Smooth muscle cell (in vitro differentiated cells): ENCODE results near the gene DDC. TPM values are rescaled to one million over a fixed set of nuclear protein-coding genes. Genes with fewer than 3 reads are reported as not detected.

Source experiments
- DNase-seq: peaks from one replicate; lab custom pipeline; 2025; ENCODE audit not compliant: unreplicated experiment; lab: John Stamatoyannopoulos, UW
- H2AFZ ChIP-seq: fragments of 200-600 bp; sonication (generic); 2 replicates; pipeline ENCODE4 v1.6.0; 2016; ENCODE audit warnings: antibody characterized with exemption, low read depth, mild to moderate bottlenecking
- H3F3A ChIP-seq: fragments of 200-600 bp; sonication (generic); 2 replicates; pipeline ENCODE4 v1.6.0; 2017; ENCODE audit warnings: antibody characterized with exemption, low read depth
- H3K27ac ChIP-seq: fragments of 200-600 bp; sonication (generic); 2 replicates; pipeline ENCODE4 v1.5.1; 2016; ENCODE audit warnings: low read depth, mild to moderate bottlenecking
- H3K27me3 ChIP-seq: fragments of 200-600 bp; sonication (generic); 2 replicates; pipeline ENCODE4 v1.6.1; 2016; ENCODE audit warnings: low read depth, mild to moderate bottlenecking
- H3K36me3 ChIP-seq: fragments of 200-600 bp; sonication (generic); 2 replicates; pipeline ENCODE4 v1.5.1; 2016; ENCODE audit warnings: low read depth
- H3K4me1 ChIP-seq: fragments of 200-600 bp; sonication (generic); 2 replicates; pipeline ENCODE4 v1.5.1; 2016; ENCODE audit warnings: low read depth
- H3K4me2 ChIP-seq: fragments of 200-600 bp; sonication (generic); 2 replicates; pipeline ENCODE4 v1.6.0; 2016; ENCODE audit warnings: mild to moderate bottlenecking
- H3K4me3 ChIP-seq: fragments of 200-600 bp; sonication (generic); 2 replicates; pipeline ENCODE4 v1.5.1; 2016; ENCODE audit warnings: mild to moderate bottlenecking
- H3K79me2 ChIP-seq: fragments of 200-600 bp; sonication (generic); 2 replicates; pipeline ENCODE4 v1.6.0; 2016; ENCODE audit warnings: low read depth, mild to moderate bottlenecking
- H3K9ac ChIP-seq: fragments of 200-600 bp; sonication (generic); 2 replicates; pipeline ENCODE4 v1.6.0; 2016; ENCODE audit warnings: low read depth
- H3K9me3 ChIP-seq: fragments of 200-600 bp; sonication (generic); replicated peaks from 2 replicates; pipeline ENCODE4 v1.5.1; 2016; ENCODE audit warnings: low read depth
- H4K20me1 ChIP-seq: fragments of 200-600 bp; sonication (generic); 2 replicates; pipeline ENCODE4 v1.6.0; 2016; ENCODE audit warnings: low read depth
- WGBS: methylation state at CpG from one replicate; pipeline ENCODE4 v1.1.7; 2016; ENCODE audit warnings: low lambda C conversion rate; 5-methylcytosine and 5-hydroxymethylcytosine counted together
- polyA plus RNA-seq: library from polyadenylated mRNA; unstranded; fragments of >200 nt; fragmentation: Nextera tagmentation; extraction: Ambion mirVana; gene quantifications from 2 replicates; pipeline ENCODE4 v1.2.1, GENCODE V29; 2016
- total RNA-seq: library from RNA; depleted of rRNA; stranded (reverse); fragments of >200 nt; gene quantifications from 2 replicates; pipeline ENCODE4 v1.2.3, GENCODE V29; 2014
- TF ChIP-seq, protein P1 (sequence below): fragments of 200-600 bp; sonication (generic); IDR thresholded peaks from 2 replicates; pipeline ENCODE4 v1.5.1; 2017; ENCODE audit warnings: borderline replicate concordance, mild to moderate bottlenecking, antibody characterized with exemption; ENCODE audit not compliant: insufficient read depth, poor library complexity, severe bottlenecking

DDC gene
- total and polyA plus RNA-seq, 2 experiments from 2014 or later: not detected

DNA sequence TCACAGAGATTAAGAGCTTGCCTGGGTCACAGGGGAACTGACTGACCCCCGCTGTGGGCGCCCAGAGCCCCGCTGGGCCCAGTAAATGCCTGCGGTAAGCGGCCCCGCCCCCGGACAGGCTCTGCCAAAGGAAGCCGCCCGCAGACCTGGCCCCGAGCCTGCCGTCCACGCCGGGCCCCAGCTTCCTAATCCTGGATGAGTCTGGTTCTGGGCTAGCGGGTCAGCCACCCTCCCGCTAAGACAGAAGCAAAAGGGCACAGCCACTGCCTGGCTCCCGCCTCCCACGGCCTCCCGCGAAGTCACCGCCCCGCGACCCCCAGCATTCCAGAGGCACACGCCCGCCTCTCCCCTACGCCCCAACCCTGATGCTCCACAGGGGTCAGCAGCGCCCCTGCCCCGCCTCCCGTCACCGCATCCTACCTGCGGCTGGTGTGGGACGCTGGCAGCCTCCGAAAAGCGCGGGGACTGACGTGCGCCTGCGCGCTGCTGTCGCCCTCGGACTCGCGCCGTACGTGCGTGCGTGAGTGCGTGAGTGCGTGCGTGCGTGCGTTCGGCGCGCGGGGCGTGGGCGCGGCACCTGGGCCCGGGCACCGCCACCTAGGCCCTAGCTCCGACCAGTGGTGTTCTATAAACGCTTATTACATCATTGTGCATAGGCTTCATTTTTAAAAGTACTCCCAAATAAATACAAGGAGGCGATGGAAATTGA, 115.2 kb downstream of the DDC start, which contains the start of gene FIGNL1:
TSS of gene FIGNL1 (minus strand) at position 470 of the 709 bp plus-strand sequence. CDS start 3,063 bp downstream, outside the sequence.
- peak within 1 kb of the TSS; percentile 30 for H3K9ac ChIP-seq
- WGBS: 3% methylated on average over 63 of the region's 63 CpGs
- peak within 1 kb of the TSS; percentile 54 for H3K27ac ChIP-seq
- peaks cover 9% of the 10 kb centered on the region for H3F3A ChIP-seq
- DNase-seq: peak; percentile 30
- H3K4me1 ChIP-seq: peaks cover 11% of the 10 kb centered on the region
- H4K20me1 ChIP-seq: no peaks in the 10 kb centered on the region
- no peaks in the 10 kb centered on the region for H3K9me3 ChIP-seq
- peak within 1 kb of the TSS; percentile 71 for H2AFZ ChIP-seq
- H3K36me3 ChIP-seq: no peaks in the 10 kb centered on the region
- TF ChIP-seq, protein P1, sequence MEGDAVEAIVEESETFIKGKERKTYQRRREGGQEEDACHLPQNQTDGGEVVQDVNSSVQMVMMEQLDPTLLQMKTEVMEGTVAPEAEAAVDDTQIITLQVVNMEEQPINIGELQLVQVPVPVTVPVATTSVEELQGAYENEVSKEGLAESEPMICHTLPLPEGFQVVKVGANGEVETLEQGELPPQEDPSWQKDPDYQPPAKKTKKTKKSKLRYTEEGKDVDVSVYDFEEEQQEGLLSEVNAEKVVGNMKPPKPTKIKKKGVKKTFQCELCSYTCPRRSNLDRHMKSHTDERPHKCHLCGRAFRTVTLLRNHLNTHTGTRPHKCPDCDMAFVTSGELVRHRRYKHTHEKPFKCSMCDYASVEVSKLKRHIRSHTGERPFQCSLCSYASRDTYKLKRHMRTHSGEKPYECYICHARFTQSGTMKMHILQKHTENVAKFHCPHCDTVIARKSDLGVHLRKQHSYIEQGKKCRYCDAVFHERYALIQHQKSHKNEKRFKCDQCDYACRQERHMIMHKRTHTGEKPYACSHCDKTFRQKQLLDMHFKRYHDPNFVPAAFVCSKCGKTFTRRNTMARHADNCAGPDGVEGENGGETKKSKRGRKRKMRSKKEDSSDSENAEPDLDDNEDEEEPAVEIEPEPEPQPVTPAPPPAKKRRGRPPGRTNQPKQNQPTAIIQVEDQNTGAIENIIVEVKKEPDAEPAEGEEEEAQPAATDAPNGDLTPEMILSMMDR: no peak
- H3K27me3 ChIP-seq: peaks cover 6% of the 10 kb centered on the region
- H3K4me3 ChIP-seq: peak within 1 kb of the TSS; percentile 68
- H3K79me2 ChIP-seq: no peaks in the 10 kb centered on the region
- peak within 1 kb of the TSS; percentile 93 for H3K4me2 ChIP-seq

DNA sequence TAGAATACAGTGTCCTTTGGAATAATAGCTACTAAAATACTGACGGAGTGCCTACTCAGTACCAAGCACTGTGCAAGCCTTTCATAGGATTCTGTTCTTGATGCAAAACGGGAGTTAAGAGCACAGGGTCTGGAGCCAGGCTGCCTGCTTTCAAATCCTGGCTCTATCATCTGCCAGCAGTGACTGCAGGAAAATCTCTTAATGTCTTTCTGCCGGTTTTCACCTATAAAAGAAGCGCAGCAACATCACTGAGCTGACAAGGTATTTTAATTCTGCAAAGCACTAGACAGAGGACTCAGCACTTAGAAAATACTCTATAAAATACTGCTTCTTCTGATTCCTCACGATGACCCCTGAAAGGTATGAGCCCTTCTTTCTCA, 115.7 kb downstream of the DDC start:
- Histone ChIP-seq H3F3A (peaks cover 9% of the 10 kb centered on the region), H4K20me1 (no peaks in the 10 kb centered on the region), H3K9me3 (no peaks in the 10 kb centered on the region), H3K4me1 (peaks cover 11% of the 10 kb centered on the region), H3K79me2 (no peaks in the 10 kb centered on the region), H2AFZ (peak overlapping the region; percentile 71), H3K9ac (peak overlapping the region; percentile 30), H3K27ac (peak overlapping the region; percentile 54), H3K4me3 (peak overlapping the region; percentile 68), H3K27me3 (peaks cover 5% of the 10 kb centered on the region), H3K36me3 (no peaks in the 10 kb centered on the region), H3K4me2 (peak overlapping the region; percentile 93)
- 21% methylated on average over 5 of the region's 5 CpGs for WGBS
- DNase-seq: no peak
- TF ChIP-seq, protein P1: no peak

DNA sequence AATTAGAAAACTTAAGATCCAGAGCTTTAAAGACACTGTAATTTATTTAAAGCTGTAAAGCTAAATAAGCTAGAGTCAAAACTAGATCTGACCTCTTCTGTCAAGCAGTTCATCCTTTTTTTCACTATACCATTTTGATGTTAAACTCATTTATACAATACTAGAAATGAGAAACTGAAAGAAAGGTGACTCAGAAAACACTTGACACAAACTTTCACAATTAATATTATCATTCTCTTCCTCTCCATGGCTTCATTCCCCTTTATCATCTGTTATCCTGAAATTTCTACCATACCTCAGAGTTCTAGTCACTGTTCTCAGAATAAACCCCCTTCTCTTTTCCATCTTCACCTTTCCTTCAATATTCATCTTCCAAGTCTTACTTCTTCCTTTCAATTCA, 116.4 kb downstream of the DDC start:
- no peak overlapping the region for H3K4me2 ChIP-seq
- TF ChIP-seq, protein P1: no peak
- peak overlapping the region; percentile 68 for H3K4me3 ChIP-seq

DNA sequence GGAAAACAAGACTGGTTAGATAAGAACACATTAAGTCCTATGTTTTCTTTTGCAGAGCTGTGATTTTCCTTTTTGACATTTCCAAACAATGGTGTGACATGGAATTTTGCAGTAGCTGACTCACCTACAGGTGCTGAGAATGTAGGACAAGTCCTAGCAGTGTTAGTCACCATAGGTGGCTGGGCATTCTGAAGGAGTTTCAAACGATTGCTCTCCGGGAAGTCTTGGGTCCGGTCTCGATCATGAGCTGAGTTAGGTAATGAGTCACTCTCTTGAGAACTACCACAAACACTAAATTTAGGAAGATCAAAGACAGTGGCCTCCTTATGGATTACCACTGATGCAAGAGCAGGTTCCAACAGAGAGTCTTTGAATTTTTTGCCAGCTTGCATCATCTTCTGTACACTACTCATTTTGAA, 118.7 kb downstream of the DDC start:
- peak overlapping the region; percentile 25 for H3K4me2 ChIP-seq
- TF ChIP-seq, protein P1: no peak
- no peaks in the 10 kb centered on the region for H4K20me1 ChIP-seq
- H3K4me3 ChIP-seq: no peak overlapping the region
- no peaks in the 10 kb centered on the region for H3K79me2 ChIP-seq
- 19% methylated on average over 4 of the region's 4 CpGs for WGBS
- no peaks in the 10 kb centered on the region for H3K9me3 ChIP-seq
- H3K36me3 ChIP-seq: no peaks in the 10 kb centered on the region
- H3K27ac ChIP-seq: peak overlapping the region; percentile 50
- H3K4me1 ChIP-seq: peaks cover 11% of the 10 kb centered on the region
- H3K27me3 ChIP-seq: no peaks in the 10 kb centered on the region
- H3K9ac ChIP-seq: no peak overlapping the region
- no peak overlapping the region for H2AFZ ChIP-seq
- peaks cover 9% of the 10 kb centered on the region for H3F3A ChIP-seq
- DNase-seq: no peak

More for the DNA sequence above, 116.4 kb downstream of the DDC start:
- H2AFZ ChIP-seq: no peak overlapping the region
- no peak overlapping the region for H3K9ac ChIP-seq
- no peaks in the 10 kb centered on the region for H3K79me2 ChIP-seq
- no peaks in the 10 kb centered on the region for H3K36me3 ChIP-seq
- H3K27ac ChIP-seq: no peak overlapping the region
- DNase-seq: no peak
- H3F3A ChIP-seq: peaks cover 9% of the 10 kb centered on the region
- H3K4me1 ChIP-seq: peaks cover 11% of the 10 kb centered on the region
- H3K9me3 ChIP-seq: no peaks in the 10 kb centered on the region
- no peaks in the 10 kb centered on the region for H3K27me3 ChIP-seq
- H4K20me1 ChIP-seq: no peaks in the 10 kb centered on the region
